Right renal cortex interstitium (tissue), 3 donors: ENCODE data around the gene STK11. TPM values are rescaled to one million over a fixed set of nuclear protein-coding genes. Genes with fewer than 3 reads are reported as not detected.

Experiments
- DNase-seq, 3 donors: peaks; one replicate each; pipeline ENCODE4 v3.0.0-alpha.2; 2013; ENCODE audit warnings: low read depth in 3 of 3, low spot score in 2 of 3
- polyA plus RNA-seq, 3 donors: library from polyadenylated mRNA; unstranded; fragments of 120-200 nt; gene quantifications; one replicate each; pipeline ENCODE4 v1.2.1, GENCODE V29; 2013; ENCODE audit not compliant: insufficient read length in 3 of 3

STK11 gene
- 10 to 100 TPM; 55.4 to 60.2 (median 60.1) TPM for polyA plus RNA-seq

- peak; percentile 72 to 89 (median 83) for DNase-seq
Measured at GRCh38 chr19:1205114-1206099, at the start of gene STK11. TSS of gene STK11 (plus strand) at chr19:1205778. CDS start at chr19:1206914, 1,136 bp downstream.

GRCh38 chr19:1156305-1156801, 49.2 kb upstream of the STK11 start:
- no peak for DNase-seq

- DNase-seq, result no peak
Measured at GRCh38 chr19:1156830-1157615, 48.6 kb upstream of the STK11 start.

- DNase-seq, result no peak
Measured at GRCh38 chr19:1157931-1158884, 47.4 kb upstream of the STK11 start.

- DNase-seq, result no peak
Measured at GRCh38 chr19:1158885-1159448, 46.6 kb upstream of the STK11 start.

GRCh38 chr19:1159864-1160595, 45.5 kb upstream of the STK11 start:
- DNase-seq, result no peak

- DNase-seq, result no peak
Measured at GRCh38 chr19:1161716-1162115, 43.9 kb upstream of the STK11 start.

GRCh38 chr19:1162404-1163282, 42.9 kb upstream of the STK11 start:
- DNase-seq, result no peak

- no peak for DNase-seq
Measured at GRCh38 chr19:1163283-1163933, 42.2 kb upstream of the STK11 start.

GRCh38 chr19:1163934-1164683, 41.5 kb upstream of the STK11 start:
- DNase-seq, result no peak

- no peak for DNase-seq
Measured at GRCh38 chr19:1164684-1165531, 40.7 kb upstream of the STK11 start.

- no peak for DNase-seq
Measured at GRCh38 chr19:1166872-1167573, 38.6 kb upstream of the STK11 start.

- no peak for DNase-seq
Measured at GRCh38 chr19:1167687-1168571, 37.6 kb upstream of the STK11 start.
